GM12801 (cell line): ENCODE measurements around the gene HS6ST3.

ENCODE experiments used
- TF ChIP-seq, protein P1 (sequence below): IDR thresholded peaks from one replicate; pipeline ENCODE4 v1.5.1; 2011; ENCODE audit warnings: control low read depth; ENCODE audit not compliant: insufficient read length; ENCODE audit errors: extremely low read depth

The HS6ST3 gene

DNA sequence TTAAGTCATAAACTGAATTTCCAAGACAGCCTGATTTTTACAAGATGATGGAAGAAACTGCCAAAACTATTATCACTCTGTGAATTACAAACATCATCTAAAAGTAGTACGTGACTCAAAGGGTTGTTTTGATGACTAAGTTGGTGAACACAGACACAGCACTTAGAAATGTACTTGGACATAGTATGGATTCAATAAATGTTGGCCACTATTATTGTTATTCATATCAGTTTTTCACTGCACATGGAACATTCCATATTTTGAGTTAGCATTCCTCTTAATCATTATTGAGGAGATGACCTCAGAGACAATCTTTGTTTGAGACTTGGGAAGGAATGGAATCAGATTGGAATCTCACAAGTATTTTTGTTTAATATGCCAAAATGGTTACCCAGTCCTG is 731.5 kb downstream of the HS6ST3 start:
- TF ChIP-seq, protein P1, sequence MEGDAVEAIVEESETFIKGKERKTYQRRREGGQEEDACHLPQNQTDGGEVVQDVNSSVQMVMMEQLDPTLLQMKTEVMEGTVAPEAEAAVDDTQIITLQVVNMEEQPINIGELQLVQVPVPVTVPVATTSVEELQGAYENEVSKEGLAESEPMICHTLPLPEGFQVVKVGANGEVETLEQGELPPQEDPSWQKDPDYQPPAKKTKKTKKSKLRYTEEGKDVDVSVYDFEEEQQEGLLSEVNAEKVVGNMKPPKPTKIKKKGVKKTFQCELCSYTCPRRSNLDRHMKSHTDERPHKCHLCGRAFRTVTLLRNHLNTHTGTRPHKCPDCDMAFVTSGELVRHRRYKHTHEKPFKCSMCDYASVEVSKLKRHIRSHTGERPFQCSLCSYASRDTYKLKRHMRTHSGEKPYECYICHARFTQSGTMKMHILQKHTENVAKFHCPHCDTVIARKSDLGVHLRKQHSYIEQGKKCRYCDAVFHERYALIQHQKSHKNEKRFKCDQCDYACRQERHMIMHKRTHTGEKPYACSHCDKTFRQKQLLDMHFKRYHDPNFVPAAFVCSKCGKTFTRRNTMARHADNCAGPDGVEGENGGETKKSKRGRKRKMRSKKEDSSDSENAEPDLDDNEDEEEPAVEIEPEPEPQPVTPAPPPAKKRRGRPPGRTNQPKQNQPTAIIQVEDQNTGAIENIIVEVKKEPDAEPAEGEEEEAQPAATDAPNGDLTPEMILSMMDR = no peak

DNA sequence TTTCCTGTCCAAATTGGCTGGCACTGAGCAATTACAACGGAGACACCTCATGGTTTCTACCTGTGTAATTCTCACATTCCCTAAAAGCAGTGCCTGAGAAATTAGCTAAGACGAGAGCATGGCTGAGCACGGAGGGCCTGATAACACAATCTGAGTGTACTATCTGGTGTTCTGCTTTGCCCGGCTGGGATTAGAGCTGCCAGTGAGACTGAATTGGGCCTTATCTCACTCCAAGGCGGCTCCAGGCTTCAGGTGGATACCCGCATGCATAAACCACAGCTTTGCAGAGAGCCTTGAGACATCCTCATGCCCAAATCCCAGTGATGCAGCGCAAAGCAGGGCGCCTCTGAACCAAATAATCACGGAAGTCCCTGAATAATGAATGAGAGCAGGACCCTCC is 732.1 kb downstream of the HS6ST3 start:
- TF ChIP-seq, protein P1 = no peak

DNA sequence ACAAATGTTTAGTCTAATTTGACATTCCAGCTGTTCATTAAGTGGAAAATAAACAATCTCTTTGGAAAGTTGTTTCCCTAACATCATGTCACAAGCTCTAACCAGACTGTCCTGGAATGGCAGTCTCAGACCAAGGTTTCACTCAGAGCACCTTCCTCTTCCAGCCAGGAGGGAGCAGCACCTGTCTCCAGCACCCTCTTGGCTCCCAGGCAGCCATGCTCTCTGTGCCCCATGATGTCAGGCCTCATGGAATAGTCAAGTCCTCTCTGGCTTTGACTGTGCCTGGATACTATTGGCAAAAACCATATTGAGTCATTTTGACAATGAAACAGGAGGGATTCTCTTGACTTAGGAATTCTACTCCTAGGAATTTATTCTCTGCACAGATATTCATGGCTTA is 733.0 kb downstream of the HS6ST3 start:
- TF ChIP-seq, protein P1 = no peak

DNA sequence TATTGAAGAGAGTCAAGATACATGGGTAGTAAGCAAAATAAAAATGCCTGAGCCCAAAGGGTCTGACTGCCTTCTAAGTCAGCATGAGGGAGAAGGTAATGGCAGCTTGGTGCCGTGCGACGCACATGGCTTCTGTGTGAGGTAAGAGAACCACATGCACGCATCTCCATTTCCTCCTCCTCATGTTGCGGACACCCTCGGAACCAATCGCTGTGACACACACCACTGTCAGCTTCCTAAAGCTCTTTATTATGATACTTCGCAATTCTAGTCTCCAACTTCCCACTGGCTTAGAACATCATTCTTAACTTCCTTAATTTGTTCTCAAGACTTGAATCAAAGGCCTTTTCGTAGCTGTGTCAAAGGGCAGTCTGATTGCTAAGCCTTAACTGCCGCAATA is 734.2 kb downstream of the HS6ST3 start:
- TF ChIP-seq, protein P1 = no peak

DNA sequence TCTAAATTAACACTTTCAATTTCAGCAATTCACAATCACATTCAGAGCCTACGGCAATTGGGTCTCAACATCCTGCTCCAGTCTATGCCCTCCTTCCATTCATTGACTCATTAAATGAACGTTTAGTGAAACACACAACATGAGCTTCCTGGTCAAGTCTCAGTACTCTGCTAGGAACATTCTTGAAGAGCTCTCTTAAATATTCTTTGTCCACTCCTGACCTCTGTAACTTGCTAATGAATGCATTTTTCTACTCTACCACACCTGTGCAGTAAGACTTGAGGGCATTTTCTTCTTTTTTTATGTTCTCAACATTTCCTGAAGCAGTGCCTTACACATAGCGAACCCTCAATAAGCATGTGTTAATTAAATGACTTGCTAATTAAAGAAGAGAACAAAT is 735.7 kb downstream of the HS6ST3 start:
- TF ChIP-seq, protein P1 = no peak

DNA sequence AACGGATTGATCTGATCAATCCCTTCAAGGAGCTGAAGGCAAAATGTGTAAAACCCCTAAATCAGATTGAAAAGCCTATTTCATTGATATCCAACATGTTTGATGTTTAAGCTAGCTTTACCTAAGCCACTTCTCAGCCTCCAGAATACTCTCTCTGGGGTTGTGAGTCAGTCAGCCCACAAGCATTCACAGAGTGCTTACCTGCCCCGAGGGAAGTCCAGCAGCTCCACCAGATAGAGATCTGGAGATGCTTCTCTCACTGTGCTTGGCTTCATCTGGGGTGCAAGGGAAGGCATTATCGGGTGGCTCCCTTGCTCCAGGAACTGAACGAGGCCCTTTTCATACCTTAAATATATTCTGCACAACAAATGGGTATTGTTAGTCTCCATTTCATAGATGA is 744.7 kb downstream of the HS6ST3 start:
- TF ChIP-seq, protein P1 = no peak

DNA sequence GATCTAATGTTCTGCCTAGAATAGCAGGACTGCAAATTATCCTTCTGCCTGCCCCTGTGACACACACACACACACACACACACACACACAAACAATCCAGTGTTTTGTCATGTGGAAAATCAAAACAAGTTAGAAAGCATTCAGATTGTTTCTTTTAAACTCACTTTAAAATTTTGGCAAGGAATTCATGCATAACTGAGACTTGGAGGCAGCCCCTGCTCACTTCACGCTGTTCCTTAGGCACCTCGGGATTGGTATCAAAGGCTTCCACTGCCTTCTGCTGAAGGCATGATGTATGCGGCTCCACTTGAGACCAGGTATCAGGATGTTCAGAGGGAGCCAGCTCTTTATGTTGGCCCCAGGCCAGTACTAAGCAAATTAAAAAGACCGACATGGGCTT is 745.6 kb downstream of the HS6ST3 start:
- TF ChIP-seq, protein P1 = no peak

DNA sequence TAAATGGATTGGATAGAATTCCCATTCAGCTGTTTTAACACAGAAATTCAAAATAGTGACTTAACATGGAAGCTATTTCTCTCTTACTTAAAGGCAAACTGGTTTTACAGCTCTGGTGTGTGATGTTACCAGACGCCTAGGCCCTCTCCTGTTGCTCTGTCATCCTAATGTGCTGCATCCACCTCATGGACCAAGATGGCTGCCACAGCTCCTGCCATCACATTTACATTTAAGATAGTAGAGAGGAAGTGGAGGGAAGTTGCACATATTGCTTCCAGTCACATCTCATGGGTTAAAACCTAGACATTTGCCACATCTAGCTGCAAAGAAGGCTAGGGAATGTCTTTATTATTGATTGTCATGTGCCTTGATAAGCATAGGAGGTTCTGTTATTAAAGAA is 746.8 kb downstream of the HS6ST3 start:
- TF ChIP-seq, protein P1 = no peak
